GM11168 (cell line): Measurements from ENCODE around the gene BDKRB2.

ENCODE experiments used
- in situ Hi-C: fragments of 300-500 bp; cut with MboI; formaldehyde crosslinking; loops from one replicate; pipeline ENCODE4 v1.12.0; 2022; ENCODE audit warnings: low sequenced_read_pairs; ENCODE audit not compliant: unreplicated experiment

BDKRB2 gene

GRCh38 chr14:96287856-96288255 is 83.2 kb downstream of the BDKRB2 start:
- in situ Hi-C loops, result no loop called here
